ENCODE results near the gene PPFIA3. TPM values are rescaled to one million over a fixed set of nuclear protein-coding genes. Genes with fewer than 3 reads are reported as not detected.
A peak's percentile ranks its signal among the peaks of the same experiment; 100 is the strongest.

The PPFIA3 gene
- total RNA-seq, 1 experiment from 2014 or later, result 56.3 TPM

DNA sequence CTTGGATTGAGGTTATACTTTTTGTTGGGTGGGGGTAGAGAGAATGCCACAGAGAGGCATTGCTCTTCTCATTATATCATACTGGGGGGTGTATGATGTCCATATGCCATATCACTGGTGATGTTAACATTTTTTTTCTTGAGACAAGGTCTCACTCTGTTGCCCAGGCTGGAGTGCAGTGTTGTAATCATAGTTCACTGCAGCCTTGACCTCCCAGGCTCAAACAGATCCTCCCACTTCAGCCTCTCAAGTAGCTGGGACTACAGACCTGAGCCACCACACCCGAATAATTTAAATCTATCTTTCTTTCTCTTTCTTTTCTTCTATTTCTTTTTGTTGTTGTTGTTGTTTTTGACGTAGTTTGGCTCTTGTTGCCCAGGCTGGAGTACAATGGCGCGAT, 39.0 kb upstream of the PPFIA3 start:
- ChIA-PET CTCF (no interaction called here), POLR2A (ENCODE audit: unreplicated experiment) (no interaction called here)
- no TSS peak for BruUV-seq (replicated peaks)
- Histone ChIP-seq H4K20me1 (ENCODE audit: low read length) (no peaks in the 10 kb centered on the region), H3K27ac (ENCODE audit: low read length) (no peak overlapping the region), H3K9me3 (ENCODE audit: low read length) (no peaks in the 10 kb centered on the region), H3K9me2 (replicated peaks; ENCODE audit: low read length) (no peaks in the 10 kb centered on the region), H3F3A (ENCODE audit: low read length, unreplicated experiment) (no peaks in the 10 kb centered on the region), H3K36me3 (ENCODE audit: low read depth, low read length) (no peaks in the 10 kb centered on the region), H3K4me1 (ENCODE audit: insufficient read depth, low read length) (0 out of 2 replicates have a peak, but pooled peaks cover 4% of the 10 kb centered on the region), H3K79me2 (ENCODE audit: low read length) (peaks cover 2% of the 10 kb centered on the region), H3K4me2 (ENCODE audit: low read length) (no peak overlapping the region), H2AFZ (ENCODE audit: low read length) (no peak overlapping the region), H3K27me3 (ENCODE audit: low read length) (no peaks in the 10 kb centered on the region), H3K9ac (ENCODE audit: low read length) (no peak overlapping the region), H3K4me3 (ENCODE audit: low read length) (no peak overlapping the region)
- intact Hi-C loops (cut with micrococcal nuclease), result no loop called here
- TF ChIP-seq EZH2 (IDR thresholded peaks at IDR 0.05; ENCODE audit: low read length, unreplicated experiment), result no peak
- TF ChIP-seq EZH2phosphoT487 (IDR thresholded peaks at IDR 0.05; ENCODE audit: borderline replicate concordance, low read length), result no peak
- no peak for DNase-seq
- no peak for ATAC-seq

- H3K4me2 ChIP-seq (ENCODE audit: low read length), result no peak overlapping the region
- intact Hi-C loops (cut with micrococcal nuclease), result no loop called here
- peaks cover 1% of the 10 kb centered on the region; the same call in 1 of the 2 replicates for H3K36me3 ChIP-seq (ENCODE audit: low read depth, low read length)
- no peaks in the 10 kb centered on the region for H3K9me3 ChIP-seq (ENCODE audit: low read length)
- no TSS peak for BruUV-seq (replicated peaks)
- 0 out of 2 replicates have a peak, but pooled peaks cover 4% of the 10 kb centered on the region for H3K4me1 ChIP-seq (ENCODE audit: insufficient read depth, low read length)
- CTCF ChIA-PET, result no interaction called here
- no peak overlapping the region for H2AFZ ChIP-seq (ENCODE audit: low read length)
- H3K9ac ChIP-seq (ENCODE audit: low read length), result no peak overlapping the region
- no peaks in the 10 kb centered on the region for H3K27me3 ChIP-seq (ENCODE audit: low read length)
- H3K27ac ChIP-seq (ENCODE audit: low read length), result no peak overlapping the region
- H4K20me1 ChIP-seq (ENCODE audit: low read length), result peaks cover 8% of the 10 kb centered on the region
- H3K79me2 ChIP-seq (ENCODE audit: low read length), result peaks cover 10% of the 10 kb centered on the region
- no peaks in the 10 kb centered on the region for H3F3A ChIP-seq (ENCODE audit: low read length, unreplicated experiment)
- POLR2A ChIA-PET (ENCODE audit: unreplicated experiment), result no interaction called here
- no peak for ATAC-seq
- no peaks in the 10 kb centered on the region for H3K9me2 ChIP-seq (replicated peaks; ENCODE audit: low read length)
- DNase-seq, result no peak
- H3K4me3 ChIP-seq (ENCODE audit: low read length), result no peak overlapping the region
- TF ChIP-seq, protein P1, sequence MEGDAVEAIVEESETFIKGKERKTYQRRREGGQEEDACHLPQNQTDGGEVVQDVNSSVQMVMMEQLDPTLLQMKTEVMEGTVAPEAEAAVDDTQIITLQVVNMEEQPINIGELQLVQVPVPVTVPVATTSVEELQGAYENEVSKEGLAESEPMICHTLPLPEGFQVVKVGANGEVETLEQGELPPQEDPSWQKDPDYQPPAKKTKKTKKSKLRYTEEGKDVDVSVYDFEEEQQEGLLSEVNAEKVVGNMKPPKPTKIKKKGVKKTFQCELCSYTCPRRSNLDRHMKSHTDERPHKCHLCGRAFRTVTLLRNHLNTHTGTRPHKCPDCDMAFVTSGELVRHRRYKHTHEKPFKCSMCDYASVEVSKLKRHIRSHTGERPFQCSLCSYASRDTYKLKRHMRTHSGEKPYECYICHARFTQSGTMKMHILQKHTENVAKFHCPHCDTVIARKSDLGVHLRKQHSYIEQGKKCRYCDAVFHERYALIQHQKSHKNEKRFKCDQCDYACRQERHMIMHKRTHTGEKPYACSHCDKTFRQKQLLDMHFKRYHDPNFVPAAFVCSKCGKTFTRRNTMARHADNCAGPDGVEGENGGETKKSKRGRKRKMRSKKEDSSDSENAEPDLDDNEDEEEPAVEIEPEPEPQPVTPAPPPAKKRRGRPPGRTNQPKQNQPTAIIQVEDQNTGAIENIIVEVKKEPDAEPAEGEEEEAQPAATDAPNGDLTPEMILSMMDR (conservative IDR thresholded peaks at IDR 0.05; ENCODE audit: low read depth, low read length), result no peak
Measured at GRCh38 chr19:49081273-49081672, 38.1 kb upstream of the PPFIA3 start.

DNA sequence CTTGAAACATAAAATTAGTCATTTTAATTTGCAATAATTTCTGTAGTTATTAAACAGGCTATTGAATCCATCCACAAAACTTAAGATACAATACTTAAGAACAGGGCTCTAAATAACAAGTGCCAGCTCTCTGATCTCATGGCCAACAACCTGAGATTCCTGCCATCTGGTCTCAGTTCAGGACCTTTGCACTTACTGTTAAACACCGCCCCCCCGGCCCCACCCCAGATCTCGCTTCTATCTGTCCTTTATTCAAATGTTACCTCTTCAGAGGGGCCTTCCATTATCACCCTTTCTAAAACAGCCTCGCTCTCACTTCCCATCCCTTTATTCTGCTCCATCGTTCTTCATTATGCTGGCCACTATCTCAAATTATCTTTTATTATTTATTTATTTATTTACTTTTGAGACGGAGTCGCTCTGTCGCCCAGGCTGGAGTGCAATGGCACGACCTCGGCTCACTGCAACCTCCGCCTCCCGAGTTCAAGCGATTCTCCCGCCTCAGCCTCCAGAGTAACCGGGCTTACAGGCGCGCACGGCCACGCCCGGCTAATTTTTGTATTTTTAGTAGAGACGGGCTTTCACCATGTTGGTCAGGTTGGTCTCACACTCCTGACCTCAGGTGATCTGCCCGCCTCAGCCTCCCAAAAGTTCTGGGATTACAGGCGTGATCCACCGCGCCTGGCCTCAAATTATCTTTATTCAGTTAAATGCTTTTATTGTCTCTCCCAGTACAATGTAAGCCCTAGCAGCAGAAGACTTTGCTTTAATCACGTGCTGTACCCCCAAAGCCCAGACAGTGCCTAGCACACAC, 34.9 kb upstream of the PPFIA3 start:
- no peaks in the 10 kb centered on the region for H3K27me3 ChIP-seq (ENCODE audit: low read length)
- no peak for DNase-seq
- H3K36me3 ChIP-seq (ENCODE audit: low read depth, low read length), result peaks cover 16% of the 10 kb centered on the region
- H3K9ac ChIP-seq (ENCODE audit: low read length), result peak overlapping the region; percentile 99
- peak overlapping the region; percentile 97 for H2AFZ ChIP-seq (ENCODE audit: low read length)
- POLR2A ChIA-PET (ENCODE audit: unreplicated experiment), result no interaction called here
- BruUV-seq (replicated peaks), result TSS peak; percentile 86
- H3K79me2 ChIP-seq (ENCODE audit: low read length), result peaks cover 39% of the 10 kb centered on the region
- H3K27ac ChIP-seq (ENCODE audit: low read length), result no peak overlapping the region; the same call in 1 of the 2 replicates
- no peaks in the 10 kb centered on the region for H3F3A ChIP-seq (ENCODE audit: low read length, unreplicated experiment)
- H3K4me1 ChIP-seq (ENCODE audit: insufficient read depth, low read length), result peaks cover 4% of the 10 kb centered on the region; the same call in 1 of the 2 replicates
- no peaks in the 10 kb centered on the region for H3K9me2 ChIP-seq (replicated peaks; ENCODE audit: low read length)
- CTCF ChIA-PET, result no interaction called here
- peak; percentile 4 for ATAC-seq
- peak overlapping the region; percentile 81 for H3K4me3 ChIP-seq (ENCODE audit: low read length)
- intact Hi-C loops (cut with micrococcal nuclease), result no loop called here
- peak overlapping the region; percentile 99 for H3K4me2 ChIP-seq (ENCODE audit: low read length)
- H4K20me1 ChIP-seq (ENCODE audit: low read length), result peaks cover 34% of the 10 kb centered on the region
- no peaks in the 10 kb centered on the region for H3K9me3 ChIP-seq (ENCODE audit: low read length)
- TF ChIP-seq, protein P1 (conservative IDR thresholded peaks at IDR 0.05; ENCODE audit: low read depth, low read length), result no peak
- TF ChIP-seq EZH2phosphoT487 (IDR thresholded peaks at IDR 0.05; ENCODE audit: borderline replicate concordance, low read length) (no peak), EZH2 (IDR thresholded peaks at IDR 0.05; ENCODE audit: low read length, unreplicated experiment) (no peak)

All from PC-3 (cell line).